ENCODE data around the gene ACAA2. TPM values are rescaled to one million over a fixed set of nuclear protein-coding genes. Genes with fewer than 3 reads are reported as not detected.
A peak's percentile ranks its signal among the peaks of the same experiment; 100 is the strongest.
"Not testable (repeated sequence)": the region's sequence is repeated elsewhere in the genome, so short reads cannot be mapped to it uniquely, and the experiment has no call there.

The ACAA2 gene
- total RNA-seq, 1 donor from 2014 or later, result 443 TPM

- DNase-seq (no peak), ATAC-seq (ENCODE audit: poor library complexity) (no peak)
- intact Hi-C loops (cut with DNase I), result no loop called here
These were observed 6.7 kb upstream of the ACAA2 start for GRCh38 chr18:49819823-49820671.

DNA sequence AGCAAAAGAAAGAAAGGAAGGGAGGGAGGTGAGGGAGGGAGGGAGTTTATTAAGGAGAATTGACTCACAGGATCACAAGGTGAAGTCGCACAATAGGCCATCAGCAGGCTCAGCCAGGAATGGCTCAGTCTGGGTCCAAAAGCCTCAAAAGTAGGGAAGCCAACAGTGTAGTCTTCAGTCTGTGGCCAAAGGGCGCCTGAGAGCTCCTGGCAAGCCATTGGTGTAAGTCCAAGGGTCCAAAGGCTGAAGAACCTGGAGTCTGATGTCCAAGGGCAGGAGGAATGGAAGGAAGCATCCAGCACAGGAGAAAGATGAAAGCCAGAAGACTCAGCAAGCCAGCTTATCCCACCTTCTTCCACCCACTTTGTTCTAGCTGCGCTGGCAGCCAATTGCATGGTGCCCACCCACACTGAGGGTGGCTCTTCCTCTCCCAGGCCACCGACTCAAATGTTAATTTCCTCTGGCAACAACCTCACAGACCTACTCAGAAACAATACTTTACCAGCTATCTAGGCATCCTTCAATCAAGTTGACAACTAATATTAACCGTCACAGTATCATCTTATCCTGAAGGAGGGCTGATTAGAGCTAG lies 5.8 kb upstream of the ACAA2 start:
- no peak for ATAC-seq (ENCODE audit: poor library complexity)
- intact Hi-C loops (cut with DNase I), result no loop called here
- no peak for DNase-seq

DNA sequence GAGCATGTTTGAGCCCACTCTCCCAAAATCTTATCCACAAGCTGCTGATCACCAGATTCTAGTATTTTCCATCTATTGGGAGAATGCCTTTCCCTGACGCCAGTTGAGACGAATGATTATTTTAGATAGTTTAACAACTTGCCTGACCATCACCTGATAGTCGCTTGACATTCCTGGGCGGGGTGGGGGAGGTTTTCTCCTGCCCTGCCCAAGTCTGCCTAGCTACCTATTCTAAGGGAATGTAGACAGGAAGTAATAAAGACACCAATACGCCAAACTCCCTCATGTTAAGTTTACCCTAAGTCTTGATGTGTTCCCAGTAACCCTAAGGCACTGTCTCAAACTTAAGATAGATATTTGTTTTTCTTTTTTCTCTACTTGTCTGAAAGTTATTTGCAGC lies 4.6 kb upstream of the ACAA2 start:
- intact Hi-C loops (cut with DNase I), result no loop called here
- DNase-seq, result no peak
- ATAC-seq (ENCODE audit: poor library complexity), result no peak

DNA sequence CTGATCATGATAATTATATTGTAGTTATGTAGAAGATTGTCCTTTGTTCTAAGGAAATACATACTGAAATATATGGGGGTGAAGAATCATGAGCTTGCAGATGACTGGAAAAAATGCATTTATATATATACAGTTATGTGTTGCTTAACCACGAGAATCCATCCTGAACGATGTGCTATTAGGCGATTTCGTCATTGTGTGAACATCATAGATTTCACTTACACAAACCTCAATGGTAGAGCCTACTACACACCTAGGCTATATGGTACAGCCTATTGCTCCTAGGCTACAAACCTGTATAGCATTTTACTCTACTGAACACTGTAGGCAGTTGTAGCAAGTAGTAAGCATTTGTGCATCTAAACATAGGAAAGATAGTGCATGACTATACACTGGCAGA lies 2.6 kb upstream of the ACAA2 start:
- intact Hi-C loops (cut with DNase I), result no loop called here
- ATAC-seq (ENCODE audit: poor library complexity), result no peak
- no peak for DNase-seq

DNA sequence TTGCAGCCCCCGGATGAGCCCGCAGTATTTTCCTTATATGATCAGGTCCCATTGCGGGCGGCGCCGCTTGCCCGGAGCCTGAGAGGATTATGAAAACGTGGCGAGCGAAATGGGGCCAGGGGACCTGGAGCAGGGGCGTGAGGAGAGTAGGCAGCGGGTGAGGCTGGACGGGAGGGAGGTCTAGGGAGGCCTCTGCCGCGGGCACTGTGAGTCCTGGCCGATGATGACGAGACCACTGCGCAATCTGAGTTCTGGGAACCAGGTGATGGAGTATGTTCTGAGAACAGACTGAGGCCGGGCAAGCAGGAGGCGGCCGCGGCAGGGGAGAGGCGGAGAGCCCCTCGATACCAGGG lies 790 bp upstream of the ACAA2 start:
- intact Hi-C loops (cut with DNase I), result no loop called here
- no peak for DNase-seq
- ATAC-seq (ENCODE audit: poor library complexity), result peak; percentile 32

GRCh38 chr18:49813069-49813318 lies 339 bp downstream of the ACAA2 start:
- DNase-seq, result peak; percentile 59
- ATAC-seq (ENCODE audit: poor library complexity), result peak; percentile 49
- intact Hi-C loops (cut with DNase I), result no loop called here

DNA sequence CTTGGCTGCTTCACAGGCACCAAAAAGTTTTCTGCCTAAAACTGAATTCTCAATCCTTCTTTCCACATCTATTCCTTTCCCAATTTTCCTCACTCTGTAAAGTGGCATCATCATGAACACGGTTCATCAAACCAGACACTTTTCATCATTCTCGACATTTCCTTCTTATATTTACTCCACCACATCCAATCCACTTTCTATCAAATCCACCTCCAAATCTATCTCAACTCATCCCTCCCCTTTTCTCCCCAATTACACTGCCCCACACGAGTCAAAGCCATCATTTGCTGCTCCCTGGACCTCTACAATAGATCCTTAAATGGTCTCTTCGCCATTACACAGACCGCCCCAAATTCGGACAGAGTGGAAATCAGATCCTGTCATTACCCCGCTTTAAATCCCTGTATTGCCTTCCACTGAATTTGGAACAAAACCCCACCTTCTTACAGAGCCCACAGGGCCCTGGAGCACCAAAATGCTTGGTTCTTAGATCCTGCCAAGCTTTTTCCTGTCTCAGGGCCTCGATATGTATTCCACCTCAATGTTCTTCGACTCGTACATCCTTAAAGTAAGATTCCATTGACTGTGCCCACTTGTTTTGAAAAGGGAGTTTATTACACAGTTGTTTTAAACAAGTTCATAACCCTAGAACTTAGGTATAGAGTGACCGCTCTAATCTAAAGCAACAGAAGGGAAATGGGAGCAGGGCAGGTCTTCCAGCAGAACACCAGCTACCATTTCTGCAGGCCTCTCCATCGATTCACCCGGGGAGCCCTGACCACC lies 856 bp downstream of the ACAA2 start:
- DNase-seq (no peak), ATAC-seq (ENCODE audit: poor library complexity) (no peak)
- intact Hi-C loops (cut with DNase I), result no loop called here

GRCh38 chr18:49811151-49811938 lies 2.0 kb downstream of the ACAA2 start:
- intact Hi-C loops (cut with DNase I), result no loop called here
- DNase-seq (no peak), ATAC-seq (ENCODE audit: poor library complexity) (no peak)

DNA sequence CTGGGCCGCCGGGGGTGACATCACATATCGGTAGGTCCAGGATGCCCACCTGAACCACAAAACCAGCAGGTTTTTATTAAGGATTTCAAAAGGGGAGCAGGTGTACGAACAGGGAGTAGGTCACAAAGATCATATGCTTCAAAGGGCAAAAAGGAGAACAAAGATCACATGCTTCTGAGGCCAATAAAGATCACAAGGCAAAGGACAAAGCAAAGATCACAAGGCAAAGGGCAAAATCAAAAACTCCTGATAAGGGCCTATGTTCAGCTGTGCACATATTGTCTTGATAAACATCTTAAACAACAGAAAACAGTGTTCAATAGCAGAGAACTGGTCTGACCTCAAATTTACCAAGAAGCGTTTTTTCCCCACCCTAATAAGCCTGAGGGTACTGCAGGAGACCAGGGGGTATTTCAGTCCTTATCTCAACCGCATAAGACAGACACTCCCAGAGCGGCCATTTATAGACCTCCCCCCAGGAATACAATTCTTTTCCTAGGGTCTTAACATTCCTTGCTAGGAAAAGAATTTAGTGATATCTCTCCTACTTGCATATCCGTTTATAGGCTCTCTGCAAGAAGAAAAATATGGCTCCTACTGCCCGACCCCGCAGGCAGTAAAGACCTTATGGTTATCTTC lies 4.7 kb downstream of the ACAA2 start:
- DNase-seq; ATAC-seq (ENCODE audit: poor library complexity); intact Hi-C loops (cut with DNase I): not testable (repeated sequence)

GRCh38 chr18:49804096-49804495 lies 9.2 kb downstream of the ACAA2 start:
- DNase-seq (no peak), ATAC-seq (ENCODE audit: poor library complexity) (no peak)
- intact Hi-C loops (cut with DNase I), result no loop called here

DNA sequence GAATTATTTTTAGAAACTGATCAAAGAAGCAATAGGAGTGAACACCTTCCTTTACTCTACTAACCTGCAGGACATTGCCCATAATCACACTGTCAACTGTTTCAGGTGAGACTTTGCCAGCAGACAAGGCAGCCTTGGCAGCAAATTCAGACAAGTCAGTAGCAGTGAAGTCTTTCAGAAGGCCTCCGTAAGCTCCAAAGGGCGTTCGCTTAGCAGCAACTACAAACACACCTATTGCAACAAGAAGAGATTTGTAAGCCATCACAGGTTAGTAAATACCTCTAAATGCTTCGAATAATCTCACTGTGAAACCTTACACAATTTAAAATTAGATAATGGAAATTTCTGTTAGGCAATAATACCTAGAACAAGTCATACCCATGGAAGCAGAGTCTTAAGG lies 10.7 kb downstream of the ACAA2 start:
- ATAC-seq (ENCODE audit: poor library complexity), result peak; percentile 70
- intact Hi-C loops (cut with DNase I), result no loop called here
- no peak for DNase-seq

- intact Hi-C loops (cut with DNase I); DNase-seq; ATAC-seq (ENCODE audit: poor library complexity): not testable (repeated sequence)
These were observed 12.8 kb downstream of the ACAA2 start for GRCh38 chr18:49800491-49800890.

- intact Hi-C loops (cut with DNase I), result loop anchor here (10.0 kb wide), 1 partner anchor 235 kb away; the partner anchor contains the start of gene LIPG
- not testable (repeated sequence) for ATAC-seq (ENCODE audit: poor library complexity)
These were observed 13.5 kb downstream of the ACAA2 start for GRCh38 chr18:49799806-49800205.

GRCh38 chr18:49798001-49798400 lies 15.3 kb downstream of the ACAA2 start:
- intact Hi-C loops (cut with DNase I), result loop anchor here (10.0 kb wide), 1 partner anchor 233 kb away; the partner anchor contains the start of gene LIPG
- DNase-seq (no peak), ATAC-seq (ENCODE audit: poor library complexity) (no peak)

More at GRCh38 chr18:49799806-49800205, 13.5 kb downstream of the ACAA2 start:
- DNase-seq, result not testable (repeated sequence)

GRCh38 chr18:49795612-49796552 lies 17.5 kb downstream of the ACAA2 start:
- ATAC-seq (ENCODE audit: poor library complexity) (no peak), DNase-seq (no peak)
- intact Hi-C loops (cut with DNase I), result loop anchor here (10.0 kb wide), 1 partner anchor 231 kb away; the partner anchor contains the start of gene LIPG

DNA sequence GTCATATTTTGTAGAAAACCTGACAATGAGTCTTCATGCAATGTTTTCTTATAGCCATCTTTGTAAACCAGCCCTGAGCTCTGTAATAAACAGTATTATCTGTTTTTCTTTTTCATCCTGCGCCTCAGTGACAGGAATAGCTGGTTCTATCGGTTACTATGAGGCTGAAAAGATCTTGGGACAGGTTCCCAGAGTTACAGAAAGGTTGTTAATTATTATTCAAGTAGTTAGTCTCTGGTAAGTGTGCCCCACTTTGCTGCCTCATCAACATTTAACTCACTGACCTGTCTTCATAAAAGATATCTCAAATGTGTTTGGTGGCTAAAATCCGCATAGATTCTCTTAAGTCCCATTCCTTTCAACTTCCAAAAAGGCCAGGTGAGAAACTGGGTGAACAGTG lies 18.6 kb downstream of the ACAA2 start:
- DNase-seq, result no peak
- no peak for ATAC-seq (ENCODE audit: poor library complexity)
- intact Hi-C loops (cut with DNase I), result loop anchor here (10.0 kb wide), 1 partner anchor 230 kb away; the partner anchor contains the start of gene LIPG

DNA sequence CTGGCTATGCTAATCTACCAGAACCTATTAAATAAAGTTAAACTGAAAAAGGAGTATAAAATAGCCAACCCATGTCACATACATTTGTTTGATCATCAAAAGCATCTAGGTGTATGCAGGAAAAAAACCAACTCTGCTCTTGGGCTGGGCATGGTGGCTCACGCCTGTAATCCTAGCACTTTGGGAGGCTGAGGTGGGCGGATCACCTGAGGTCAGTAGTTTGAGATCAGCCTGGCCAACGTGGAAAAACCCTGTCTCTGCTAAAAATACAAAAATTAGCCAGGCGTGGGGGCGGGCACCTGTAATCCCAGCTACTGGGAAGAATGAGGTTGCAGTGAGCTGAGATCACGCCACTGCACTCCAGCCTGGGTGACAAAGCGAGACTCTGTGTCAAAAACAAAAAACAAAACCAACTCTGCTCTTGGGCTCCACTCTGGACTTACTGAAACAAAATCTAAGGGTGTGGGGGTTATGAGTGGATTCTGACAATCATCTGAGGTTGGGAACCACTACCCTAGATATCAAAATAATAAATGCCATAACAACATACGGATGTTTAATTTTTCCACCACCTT lies 23.7 kb downstream of the ACAA2 start:
- not testable (repeated sequence) for ATAC-seq (ENCODE audit: poor library complexity); DNase-seq
- intact Hi-C loops (cut with DNase I), result loop anchor here (10.0 kb wide), 1 partner anchor 225 kb away; the partner anchor contains the start of gene LIPG
